K562 (cell line): ENCODE measurements around the gene DGUOK. TPM values are rescaled to one million over a fixed set of nuclear protein-coding genes. Genes with fewer than 3 reads are reported as not detected.

Experiments used
- ARID1B ChIP-seq: fragments of 450-650 bp; IDR thresholded peaks from 2 replicates; pipeline ENCODE4 v1.6.1; 2016; ENCODE audit warnings: antibody characterized with exemption, mild to moderate bottlenecking, inconsistent platforms
- BHLHE40 ChIP-seq: IDR thresholded peaks from 2 replicates; pipeline ENCODE4 v1.6.1; 2011; ENCODE audit warnings: low read length, improper control_type of control experiment
- CCNT2 ChIP-seq: IDR thresholded peaks from 2 replicates; pipeline ENCODE4 v1.6.1; 2011; ENCODE audit warnings: borderline replicate concordance, low read depth, mild to moderate bottlenecking, moderate library complexity, mixed read lengths, low read length; ENCODE audit not compliant: insufficient read length; ENCODE audit errors: extremely low read depth
- CTBP1 ChIP-seq: fragments of 450-650 bp; IDR thresholded peaks from 2 replicates; pipeline ENCODE4 v1.6.1; 2016; ENCODE audit warnings: borderline replicate concordance
- EGR1 ChIP-seq: fragments of 450-650 bp; conservative IDR thresholded peaks from 2 replicates; pipeline ENCODE4 v1.6.1; 2017; ENCODE audit warnings: mild to moderate bottlenecking
- HNRNPH1 ChIP-seq: fragments of 200-400 bp; formaldehyde crosslinking; optimal IDR thresholded peaks from 2 replicates; pipeline ENCODE3; 2017; ENCODE audit warnings: low read depth, mild to moderate bottlenecking, low read length, moderate library complexity
- LARP7 ChIP-seq: fragments of 450-650 bp; IDR thresholded peaks from 2 replicates; pipeline ENCODE4 v1.6.1; 2016
- MAZ ChIP-seq, 2 experiments: fragments of 450-650 bp in 1 of 2; sonication (generic) in 1 of 2; formaldehyde crosslinking; IDR thresholded peaks in 1 of 2; conservative IDR thresholded peaks in 1 of 2; 2 replicates each; pipeline versions ENCODE4 v1.4.0 to v1.5.0; 2020; ENCODE audit warnings: mild to moderate bottlenecking in 1 of 2, missing genetic modification reagents in 1 of 2
- MYC ChIP-seq, 2 experiments: fragments of 250-450 bp in 1 of 2; sonication (Bioruptor Pico) in 1 of 2; IDR thresholded peaks; 2 replicates each; pipeline versions ENCODE4 v1.5.1 to v1.6.1; 2012 to 2021; ENCODE audit warnings: low read depth in 2 of 2, borderline replicate concordance in 1 of 2, improper control_type of control experiment in 1 of 2, low read length in 1 of 2, mild to moderate bottlenecking in 1 of 2, moderate library complexity in 1 of 2
- PCBP1 ChIP-seq: fragments of 200-400 bp; formaldehyde crosslinking; IDR thresholded peaks from 2 replicates; pipeline ENCODE4 v1.6.1; 2018; ENCODE audit warnings: mild to moderate bottlenecking, low read depth, low read length; ENCODE audit not compliant: poor library complexity, severe bottlenecking
- POLR2A ChIP-seq: fragments of 450-650 bp; conservative IDR thresholded peaks from 2 replicates; pipeline ENCODE4 v1.6.1; 2016
- POLR3G ChIP-seq: IDR thresholded peaks from 2 replicates; pipeline ENCODE4 v1.6.1; 2011; ENCODE audit not compliant: insufficient read length, insufficient replicate concordance; ENCODE audit errors: extremely low read depth
- SAP30 ChIP-seq: fragments of 200-600 bp; sonication (generic); IDR thresholded peaks from 2 replicates; pipeline ENCODE4 v1.6.1; 2012; ENCODE audit warnings: borderline replicate concordance, low read depth, mild to moderate bottlenecking, moderate library complexity, low read length, control low read depth, inconsistent platforms; ENCODE audit not compliant: insufficient read depth, poor library complexity, severe bottlenecking
- SOX6 ChIP-seq: fragments of 450-650 bp; IDR thresholded peaks from 2 replicates; pipeline ENCODE4 v1.6.1; 2014; ENCODE audit warnings: mild to moderate bottlenecking
- TAF1 ChIP-seq: IDR thresholded peaks from 2 replicates; pipeline ENCODE4 v1.6.1; 2011; ENCODE audit warnings: mild to moderate bottlenecking, low read length, moderate library complexity; ENCODE audit not compliant: insufficient read depth, control insufficient read depth, severe bottlenecking; ENCODE audit errors: extremely low read depth
- TSC22D4 ChIP-seq: fragments of 450-650 bp; IDR thresholded peaks from 2 replicates; pipeline ENCODE4 v1.6.1; 2016; ENCODE audit warnings: missing genetic modification characterization, missing biosample characterization, control low read depth
- U2AF1 ChIP-seq: fragments of 200-400 bp; formaldehyde crosslinking; optimal IDR thresholded peaks from 2 replicates; pipeline ENCODE3; 2017; ENCODE audit warnings: mild to moderate bottlenecking, low read depth, low read length, moderate library complexity
- UBTF ChIP-seq, 2 experiments: IDR thresholded peaks; 2 replicates each; pipeline ENCODE4 v1.6.1; 2012; ENCODE audit warnings: improper control_type of control experiment in 2 of 2, low read depth in 2 of 2, low read length in 2 of 2, borderline replicate concordance in 1 of 2
- ZNF184 ChIP-seq: sonication (generic); formaldehyde crosslinking; IDR thresholded peaks from 2 replicates; pipeline ENCODE4 v1.5.0; 2020; ENCODE audit warnings: missing genetic modification reagents
- ZNF431 ChIP-seq: sonication (generic); formaldehyde crosslinking; IDR thresholded peaks from 2 replicates; pipeline ENCODE4 v1.8.0; 2022; ENCODE audit warnings: mild to moderate bottlenecking, missing genetic modification reagents
- ZNF57 ChIP-seq: fragments of 450-650 bp; formaldehyde crosslinking; IDR thresholded peaks from 2 replicates; pipeline ENCODE4 v1.4.0; 2020; ENCODE audit warnings: mild to moderate bottlenecking, moderate library complexity
- ZNF764 ChIP-seq: fragments of 250-450 bp; sonication (Bioruptor Pico); IDR thresholded peaks from 2 replicates; pipeline ENCODE4 v1.4.0; 2020; ENCODE audit warnings: low read depth, mild to moderate bottlenecking, moderate library complexity
- polyA plus RNA-seq, 8 experiments: library from polyadenylated mRNA; depleted of rRNA in 4 of 8; stranded (reverse) in 5 of 8; unstranded in 3 of 8; fragments of >200 nt; fragmentation: Nextera tagmentation in 2 of 8; fragmentation: Illumina TruSeq in 1 of 8; extraction: Ambion mirVana in 2 of 8; extraction: Trizol in 1 of 8; gene quantifications; 2 replicates each; pipeline versions ENCODE4 v1.2.1 to v1.2.3, GENCODE V29; 2011 to 2014; ENCODE audit warnings: inconsistent platforms in 1 of 8, missing spikeins in 1 of 8
- total RNA-seq, 7 experiments: library from RNA; depleted of rRNA in 6 of 7; stranded (reverse); fragments of >200 nt in 6 of 7; fragmentation: Illumina TruSeq in 2 of 7; extraction: Trizol in 2 of 7; gene quantifications; 2 replicates each; pipeline versions ENCODE4 v1.2.1 to v1.2.3, GENCODE V29; 2011 to 2021; ENCODE audit warnings: low replicate concordance in 1 of 7

Gene DGUOK
- total and polyA plus RNA-seq, 9 of the 15 experiments (the other 6 are each of a cell fraction or from before 2014, with no cell fraction given) = 67.0 to 288 (median 126) TPM

GRCh38 chr2:73984203-73984921, 57.7 kb downstream of the DGUOK start, which contains the start of gene TET3 (continued):
- TF ChIP-seq LARP7 (no peak), TAF1 (peak; percentile 56), POLR2A (0 out of 2 replicates have a peak, but pooled peaks have one; percentile 20), POLR3G (no peak), BHLHE40 (peak; percentile 94), CCNT2 (peak; percentile 68), SAP30 (peak; percentile 29), SOX6 (no peak), HNRNPH1 (no peak), ZNF764 (CRISPR knock-in tag) (no peak), PCBP1 (no peak), UBTF (IDR thresholded peaks at IDR 0.05; ENCODE audit: borderline replicate concordance in 1 of 2, low read depth in 2 of 2, low read length in 2 of 2) (peak; percentile 48 to 77; a peak in 2 of 4 replicates), CTBP1 (peak; percentile 27; the same call in 1 of the 2 replicates), MAZ (CRISPR knock-in tag; conservative IDR thresholded peaks at IDR 0.05 in 1 of 2, IDR thresholded peaks at IDR 0.05 in 1 of 2) (peak; percentile 45 to 53), ZNF57 (CRISPR knock-in tag) (no peak), MYC (IDR thresholded peaks at IDR 0.05; ENCODE audit: low read depth, low read length) (peak; percentile 95), MYC (CRISPR knock-in tag; IDR thresholded peaks at IDR 0.05; ENCODE audit: borderline replicate concordance, low read depth) (no peak), ARID1B (0 out of 2 replicates have a peak, but pooled peaks have one; percentile 12), U2AF1 (peak; percentile 66), TSC22D4 (tag) (no peak), ZNF184 (CRISPR knock-in tag) (no peak), ZNF431 (CRISPR knock-in tag) (0 out of 2 replicates have a peak, but pooled peaks have one; percentile 30), EGR1 (peak; percentile 22; the same call in 1 of the 2 replicates)
